ENCODE results near the gene HSPB6. TPM values are rescaled to one million over a fixed set of nuclear protein-coding genes. Genes with fewer than 3 reads are reported as not detected.

HSPB6 gene
- total RNA-seq, 1 experiment from 2014 or later, result 0.93 TPM

DNA sequence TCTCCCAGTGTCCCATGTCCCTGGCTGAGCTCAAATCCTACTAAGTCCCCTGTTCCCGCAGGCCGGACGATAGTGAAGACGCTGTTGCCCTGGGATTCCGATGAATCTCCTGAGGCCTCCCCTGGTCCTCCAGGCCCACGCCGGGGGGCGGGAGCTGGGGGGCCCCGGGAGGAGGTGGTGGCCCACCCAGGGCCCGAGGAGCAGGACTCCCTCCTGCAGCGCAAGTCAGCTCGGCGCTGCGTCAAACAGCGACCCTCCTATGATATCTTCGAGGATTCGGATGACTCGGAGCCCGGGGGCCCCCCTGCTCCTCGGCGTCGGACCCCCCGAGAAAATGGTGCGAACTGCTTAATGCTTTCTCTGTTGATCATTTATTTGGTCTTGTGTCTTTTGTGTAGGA, 33.2 kb downstream of the HSPB6 start:
- no peaks in the 10 kb centered on the region for H3K9me3 ChIP-seq (ENCODE audit: control insufficient read depth in 1 of 2, insufficient read depth in 1 of 2, low read depth in 1 of 2, low read length in 2 of 2)
- H3K36me3 ChIP-seq (ENCODE audit: control insufficient read depth in 1 of 2, insufficient read depth in 2 of 2, low read length in 2 of 2), result peaks cover 61 to 65% of the 10 kb centered on the region in 2 experiments
- H3K4me3 ChIP-seq (replicated peaks in 1 of 2; ENCODE audit: low read depth in 1 of 2, low read length in 2 of 2), result no peak overlapping the region
- ChIA-PET CTCF (interaction anchor here (0.9 kb wide), 1 partner anchor 17 kb away, joined by 3 read pairs; no protein-coding TSS in a partner anchor), POLR2A (interaction anchor here (1.0 to 1.3 kb wide), 2 partner anchors 17 to 22 kb away, joined by 3 to 5 read pairs; partner anchors contain the start of genes PSENEN and U2AF1L4), RAD21 (ENCODE audit: low non-redundant PET in 1 of 2, low total read pairs in 2 of 2, uncharacterized antibody in 2 of 2, unreplicated experiment in 2 of 2) (no interaction called here)
- DNase-seq (ENCODE audit: low read depth, low spot score) (no peak), ATAC-seq (no peak)
- no TSS peak for BruUV-seq (replicated peaks)
- peaks cover 29% of the 10 kb centered on the region for H3K79me2 ChIP-seq (ENCODE audit: insufficient read depth, low read length)
- no peaks in the 10 kb centered on the region for H4K20me1 ChIP-seq (ENCODE audit: insufficient read depth)
- no peak overlapping the region for H3K4me2 ChIP-seq (ENCODE audit: low read length)
- H2AFZ ChIP-seq (ENCODE audit: low read depth, low read length, poor library complexity, severe bottlenecking), result no peak overlapping the region
- H3K9ac ChIP-seq (ENCODE audit: low read length), result no peak overlapping the region
- H3K9me2 ChIP-seq (ENCODE audit: insufficient read depth), result no peaks in the 10 kb centered on the region
- no peaks in the 10 kb centered on the region for H3K27me3 ChIP-seq (ENCODE audit: insufficient read depth, low read length)
- H3K4me1 ChIP-seq (ENCODE audit: control insufficient read depth in 1 of 2, insufficient read depth in 2 of 2, low read length in 2 of 2), result peaks cover 7 to 9% of the 10 kb centered on the region in 2 experiments; a peak in 3 of 4 replicates
- no peak overlapping the region for H3K27ac ChIP-seq (ENCODE audit: low read depth, low read length)
- intact Hi-C loops (cut with micrococcal nuclease), result no loop called here
- TF ChIP-seq EZH2phosphoT487 (IDR thresholded peaks at IDR 0.05; ENCODE audit: borderline replicate concordance) (no peak), FOSL1 (IDR thresholded peaks at IDR 0.05; ENCODE audit: low read depth) (no peak), SRF (IDR thresholded peaks at IDR 0.05; ENCODE audit: low read depth) (no peak)

DNA sequence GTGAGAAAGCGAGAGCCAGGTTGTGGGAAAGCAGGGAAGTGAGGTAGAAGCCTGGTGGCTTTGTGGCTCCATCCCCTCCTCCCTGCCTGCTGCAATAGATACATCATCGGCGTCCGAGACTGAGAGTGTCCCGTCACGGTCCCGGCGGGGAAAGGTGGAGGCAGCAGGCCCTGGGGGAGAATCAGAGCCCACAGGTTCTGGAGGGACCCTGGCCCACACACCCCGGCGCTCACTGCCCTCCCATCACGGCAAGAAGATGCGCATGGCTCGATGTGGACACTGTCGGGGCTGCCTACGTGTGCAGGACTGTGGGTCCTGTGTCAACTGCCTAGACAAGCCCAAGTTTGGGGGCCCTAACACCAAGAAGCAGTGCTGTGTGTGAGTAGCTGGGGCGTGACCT, 33.9 kb downstream of the HSPB6 start:
- Histone ChIP-seq H3K4me1 (ENCODE audit: control insufficient read depth in 1 of 2, insufficient read depth in 2 of 2, low read length in 2 of 2) (peaks cover 7 to 9% of the 10 kb centered on the region in 2 experiments; a peak in 3 of 4 replicates), H3K27ac (ENCODE audit: low read depth, low read length) (no peak overlapping the region), H3K4me3 (replicated peaks in 1 of 2; ENCODE audit: low read depth in 1 of 2, low read length in 2 of 2) (no peak overlapping the region), H4K20me1 (ENCODE audit: insufficient read depth) (no peaks in the 10 kb centered on the region), H3K9me3 (ENCODE audit: control insufficient read depth in 1 of 2, insufficient read depth in 1 of 2, low read depth in 1 of 2, low read length in 2 of 2) (no peaks in the 10 kb centered on the region), H3K27me3 (ENCODE audit: insufficient read depth, low read length) (no peaks in the 10 kb centered on the region), H3K36me3 (ENCODE audit: control insufficient read depth in 1 of 2, insufficient read depth in 2 of 2, low read length in 2 of 2) (peaks cover 57 to 60% of the 10 kb centered on the region in 2 experiments), H3K9ac (ENCODE audit: low read length) (no peak overlapping the region), H3K9me2 (ENCODE audit: insufficient read depth) (no peaks in the 10 kb centered on the region), H3K4me2 (ENCODE audit: low read length) (no peak overlapping the region), H2AFZ (ENCODE audit: low read depth, low read length, poor library complexity, severe bottlenecking) (no peak overlapping the region), H3K79me2 (ENCODE audit: insufficient read depth, low read length) (peaks cover 35% of the 10 kb centered on the region)
- POLR2A ChIA-PET, result interaction anchor here (1.3 kb wide), 1 partner anchor 22 kb away, joined by 3 read pairs; the partner anchor contains the start of genes PSENEN and U2AF1L4
- intact Hi-C loops (cut with micrococcal nuclease), result no loop called here
- CTCF ChIA-PET, result interaction anchor here (0.9 kb wide), 1 partner anchor 18 kb away, joined by 3 read pairs; no protein-coding TSS in a partner anchor
- RAD21 ChIA-PET (ENCODE audit: low non-redundant PET in 1 of 2, low total read pairs in 2 of 2, uncharacterized antibody in 2 of 2, unreplicated experiment in 2 of 2), result no interaction called here
- no TSS peak for BruUV-seq (replicated peaks)
- ATAC-seq (no peak), DNase-seq (ENCODE audit: low read depth, low spot score) (no peak)
- TF ChIP-seq SIN3A (IDR thresholded peaks at IDR 0.05; ENCODE audit: low read depth) (no peak), TCF7L2 (IDR thresholded peaks at IDR 0.05; ENCODE audit: borderline replicate concordance, extremely low read depth, insufficient read depth, insufficient read length) (no peak), SP1 (IDR thresholded peaks at IDR 0.05; ENCODE audit: low read depth) (no peak), POLR2A (IDR thresholded peaks at IDR 0.05; ENCODE audit: borderline replicate concordance, extremely low read depth, insufficient read depth, insufficient read length) (no peak), FOSL1 (IDR thresholded peaks at IDR 0.05; ENCODE audit: low read depth) (no peak), ELF1 (IDR thresholded peaks at IDR 0.05; ENCODE audit: borderline replicate concordance, low read depth) (no peak), YY1 (IDR thresholded peaks at IDR 0.05; ENCODE audit: extremely low read depth, insufficient replicate concordance, low read depth, low read length) (no peak), JUND (IDR thresholded peaks at IDR 0.05) (no peak), EZH2phosphoT487 (IDR thresholded peaks at IDR 0.05; ENCODE audit: borderline replicate concordance) (no peak), ZFX (IDR thresholded peaks at IDR 0.05) (no peak), EGR1 (IDR thresholded peaks at IDR 0.05; ENCODE audit: low read depth) (no peak)
- TF ChIP-seq, protein P1, sequence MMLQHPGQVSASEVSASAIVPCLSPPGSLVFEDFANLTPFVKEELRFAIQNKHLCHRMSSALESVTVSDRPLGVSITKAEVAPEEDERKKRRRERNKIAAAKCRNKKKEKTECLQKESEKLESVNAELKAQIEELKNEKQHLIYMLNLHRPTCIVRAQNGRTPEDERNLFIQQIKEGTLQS (IDR thresholded peaks at IDR 0.05), result no peak
- TF ChIP-seq, protein P2, sequence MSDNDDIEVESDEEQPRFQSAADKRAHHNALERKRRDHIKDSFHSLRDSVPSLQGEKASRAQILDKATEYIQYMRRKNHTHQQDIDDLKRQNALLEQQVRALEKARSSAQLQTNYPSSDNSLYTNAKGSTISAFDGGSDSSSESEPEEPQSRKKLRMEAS (IDR thresholded peaks at IDR 0.05), result no peak
- TF ChIP-seq, protein P3, sequence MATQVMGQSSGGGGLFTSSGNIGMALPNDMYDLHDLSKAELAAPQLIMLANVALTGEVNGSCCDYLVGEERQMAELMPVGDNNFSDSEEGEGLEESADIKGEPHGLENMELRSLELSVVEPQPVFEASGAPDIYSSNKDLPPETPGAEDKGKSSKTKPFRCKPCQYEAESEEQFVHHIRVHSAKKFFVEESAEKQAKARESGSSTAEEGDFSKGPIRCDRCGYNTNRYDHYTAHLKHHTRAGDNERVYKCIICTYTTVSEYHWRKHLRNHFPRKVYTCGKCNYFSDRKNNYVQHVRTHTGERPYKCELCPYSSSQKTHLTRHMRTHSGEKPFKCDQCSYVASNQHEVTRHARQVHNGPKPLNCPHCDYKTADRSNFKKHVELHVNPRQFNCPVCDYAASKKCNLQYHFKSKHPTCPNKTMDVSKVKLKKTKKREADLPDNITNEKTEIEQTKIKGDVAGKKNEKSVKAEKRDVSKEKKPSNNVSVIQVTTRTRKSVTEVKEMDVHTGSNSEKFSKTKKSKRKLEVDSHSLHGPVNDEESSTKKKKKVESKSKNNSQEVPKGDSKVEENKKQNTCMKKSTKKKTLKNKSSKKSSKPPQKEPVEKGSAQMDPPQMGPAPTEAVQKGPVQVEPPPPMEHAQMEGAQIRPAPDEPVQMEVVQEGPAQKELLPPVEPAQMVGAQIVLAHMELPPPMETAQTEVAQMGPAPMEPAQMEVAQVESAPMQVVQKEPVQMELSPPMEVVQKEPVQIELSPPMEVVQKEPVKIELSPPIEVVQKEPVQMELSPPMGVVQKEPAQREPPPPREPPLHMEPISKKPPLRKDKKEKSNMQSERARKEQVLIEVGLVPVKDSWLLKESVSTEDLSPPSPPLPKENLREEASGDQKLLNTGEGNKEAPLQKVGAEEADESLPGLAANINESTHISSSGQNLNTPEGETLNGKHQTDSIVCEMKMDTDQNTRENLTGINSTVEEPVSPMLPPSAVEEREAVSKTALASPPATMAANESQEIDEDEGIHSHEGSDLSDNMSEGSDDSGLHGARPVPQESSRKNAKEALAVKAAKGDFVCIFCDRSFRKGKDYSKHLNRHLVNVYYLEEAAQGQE (IDR thresholded peaks at IDR 0.05; ENCODE audit: low read depth), result no peak
